H4 (cell line): Measurements from ENCODE around the gene GATM. TPM values are rescaled to one million over a fixed set of nuclear protein-coding genes. Genes with fewer than 3 reads are reported as not detected.

Experiments
- total RNA-seq: library from RNA; depleted of rRNA; stranded (reverse); fragments of >200 nt; shearing (Covaris generic); gene quantifications from 2 replicates; pipeline ENCODE4 v1.2.3, GENCODE V29; 2014; rRNA removed

GATM gene
- total RNA-seq, 1 experiment from 2014 or later: 1.2 TPM

Other genes starting within 250 kb of the GATM start
- gene DUOXA1, start 248.7 kb downstream of the GATM start, total RNA-seq: not detected in 2 replicates
- gene DUOX1, start 248.6 kb downstream of the GATM start, total RNA-seq: not detected in 2 replicates
- gene SHF, start 190.6 kb downstream of the GATM start, total RNA-seq: 2.7 and 5.1 TPM in 2 replicates
- gene SLC28A2, start 126.3 kb downstream of the GATM start, total RNA-seq: not detected in 2 replicates
- 2.8 and 3.4 TPM in 2 replicates for gene SLC30A4, start 144.2 kb upstream of the GATM start, total RNA-seq
- 44.0 and 59.2 TPM in 2 replicates for gene BLOC1S6, start 208.8 kb upstream of the GATM start, total RNA-seq